Activated B cell treated with CpG ODN at 0.5 μM for 24 hours (primary cell): Measurements from ENCODE around the gene SLC22A24. TPM values are rescaled to one million over a fixed set of nuclear protein-coding genes. Genes with fewer than 3 reads are reported as not detected.
"Not testable (repeated sequence)": the region's sequence is repeated elsewhere in the genome, so short reads cannot be mapped to it uniquely, and the experiment has no call there.

Experiments used
- ATAC-seq: fragments of 200-7000 bp; cut with Tn5 transposase; one replicate; pipeline ENCODE4 v1.10.0; 2021; ENCODE audit warnings: low read depth, mild to moderate bottlenecking, moderate library complexity
- CTCF ChIA-PET: fragments of 350-600 bp; sonication (Branson Sonifier 250); formaldehyde crosslinking; loops from one replicate; lab custom pipeline; 2021; ENCODE audit warnings: antibody characterized with exemption; lab: Charles Lee
- POLR2A ChIA-PET: fragments of 350-600 bp; sonication (Branson Sonifier 250); formaldehyde crosslinking; loops from one replicate; lab custom pipeline; 2021; ENCODE audit warnings: antibody characterized with exemption; lab: Charles Lee
- DNase-seq: peaks from one replicate; pipeline ENCODE4 v3.0.0; 2022
- H3K27ac Mint-ChIP-seq: one replicate; pipeline ENCODE4 v1.8.0; 2020; ENCODE audit warnings: mixed read lengths
- H3K27me3 Mint-ChIP-seq: one replicate; pipeline ENCODE4 v1.8.0; 2021; ENCODE audit warnings: mixed read lengths
- H3K36me3 Mint-ChIP-seq: one replicate; pipeline ENCODE4 v1.8.0; 2021; ENCODE audit warnings: low read depth, mixed read lengths
- H3K4me1 Mint-ChIP-seq: one replicate; pipeline ENCODE4 v1.8.0; 2021; ENCODE audit warnings: mixed read lengths
- H3K4me3 Mint-ChIP-seq: one replicate; pipeline ENCODE4 v1.8.0; 2020; ENCODE audit warnings: mild to moderate bottlenecking, mixed read lengths
- H3K9me3 Mint-ChIP-seq: one replicate; pipeline ENCODE4 v1.8.0; 2020; ENCODE audit warnings: mixed read lengths
- CTCF ChIP-seq: fragments of 200-600 bp; IDR thresholded peaks from one replicate; pipeline ENCODE4 v1.8.0; 2022; ENCODE audit warnings: antibody characterized with exemption, mild to moderate bottlenecking
- intact Hi-C: fragments of 100-400 bp; cut with micrococcal nuclease; formaldehyde crosslinking; loops from one replicate; pipeline ENCODE4 v1.15.1; 2024
- total RNA-seq: library from RNA; stranded (reverse); gene quantifications from 2 replicates; pipeline ENCODE4 v1.2.3, GENCODE V29; 2022

The SLC22A24 gene
- total RNA-seq, 1 donor from 2014 or later: not detected

- POLR2A ChIA-PET: no interaction called here
- TF ChIP-seq CTCF: no peak
- intact Hi-C loops: no loop called here
- Mint-ChIP-seq H3K27ac (no peak overlapping the region), H3K36me3 (no peaks in the 10 kb centered on the region), H3K4me3 (no peak overlapping the region), H3K27me3 (peaks cover 38% of the 10 kb centered on the region), H3K4me1 (no peaks in the 10 kb centered on the region), H3K9me3 (no peaks in the 10 kb centered on the region)
- no peak for ATAC-seq
- no peak for DNase-seq
- CTCF ChIA-PET: no interaction called here
Observed at GRCh38 chr11:63080682-63081081, 63.3 kb downstream of the SLC22A24 start.

- H3K4me1 Mint-ChIP-seq, H3K4me3 Mint-ChIP-seq, ATAC-seq, DNase-seq, H3K9me3 Mint-ChIP-seq, H3K27ac Mint-ChIP-seq, CTCF ChIA-PET, POLR2A ChIA-PET, intact Hi-C loops, H3K36me3 Mint-ChIP-seq: not testable (repeated sequence)
- H3K27me3 Mint-ChIP-seq: peaks cover 12% of the 10 kb centered on the region
Observed at GRCh38 chr11:63046203-63046602, 97.8 kb downstream of the SLC22A24 start.

- ATAC-seq (no peak), DNase-seq (no peak)
- Mint-ChIP-seq H3K4me3 (no peak overlapping the region), H3K36me3 (no peaks in the 10 kb centered on the region), H3K4me1 (no peaks in the 10 kb centered on the region), H3K9me3 (no peaks in the 10 kb centered on the region), H3K27ac (no peak overlapping the region), H3K27me3 (peaks cover 24% of the 10 kb centered on the region)
- intact Hi-C loops: no loop called here
- TF ChIP-seq CTCF: no peak
- ChIA-PET CTCF (no interaction called here), POLR2A (no interaction called here)
Observed at GRCh38 chr11:63042596-63042995, 101.4 kb downstream of the SLC22A24 start.

- no peak for TF ChIP-seq CTCF
- Mint-ChIP-seq H3K27ac (no peak overlapping the region), H3K36me3 (no peaks in the 10 kb centered on the region), H3K27me3 (peaks cover 39% of the 10 kb centered on the region), H3K4me1 (no peaks in the 10 kb centered on the region), H3K4me3 (no peak overlapping the region), H3K9me3 (no peaks in the 10 kb centered on the region)
- no peak for ATAC-seq
- ChIA-PET CTCF (interaction anchor here (1.3 kb wide), 1 partner anchor 126 kb away, joined by 4 read pairs; no protein-coding TSS in a partner anchor), POLR2A (no interaction called here)
- no peak for DNase-seq
- intact Hi-C loops: no loop called here
Observed at GRCh38 chr11:63032457-63032856, 111.6 kb downstream of the SLC22A24 start.

Other genes with a start within 250 kb of the SLC22A24 start
- gene CHRM1, start 222.9 kb downstream of the SLC22A24 start, total RNA-seq: not detected in 2 replicates
- gene SLC22A6, start 159.3 kb downstream of the SLC22A24 start, total RNA-seq: not detected in 2 replicates
- not detected in 2 replicates for gene SLC22A8, start 128.4 kb downstream of the SLC22A24 start, total RNA-seq
- gene SLC22A25, start 99.4 kb upstream of the SLC22A24 start, total RNA-seq: not detected in 2 replicates
- gene SLC22A9, start 225.6 kb upstream of the SLC22A24 start, total RNA-seq: not detected in 2 replicates